Hematopoietic multipotent progenitor cell treated with erythropoietin and hydrocortisone succinate and interleukin-3 and kit ligand, for 8 days (in vitro differentiated cells): ENCODE measurements around the gene OR14I1.
"Not testable (repeated sequence)": the region's sequence is repeated elsewhere in the genome, so short reads cannot be mapped to it uniquely, and the experiment has no call there.

Experiments used
- DNase-seq: peaks from one replicate; pipeline ENCODE4 v3.0.0-alpha.2; 2015

OR14I1 gene

GRCh38 chr1:248686815-248687214, 15.8 kb downstream of the OR14I1 start:
- DNase-seq: peak; percentile 7

DNA sequence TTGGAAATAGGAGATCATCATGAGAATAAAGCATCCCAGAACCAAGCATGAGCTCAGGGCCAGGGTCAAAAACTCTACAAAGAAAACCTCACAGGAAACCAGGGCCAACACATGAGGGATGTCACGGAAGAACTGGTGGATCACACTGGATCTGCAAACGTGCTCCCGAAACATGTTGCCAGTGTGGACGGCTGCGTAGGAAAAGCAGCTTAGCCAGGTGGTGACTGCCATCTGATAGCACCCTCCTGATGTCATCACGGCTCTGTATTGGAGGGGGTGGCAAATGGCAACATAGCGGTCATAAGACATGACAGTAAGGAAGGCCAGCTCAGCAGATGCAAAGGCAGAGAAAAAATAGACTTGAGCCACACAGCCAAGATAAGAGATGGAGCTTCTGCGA, 20.9 kb downstream of the OR14I1 start:
- DNase-seq: no peak

DNA sequence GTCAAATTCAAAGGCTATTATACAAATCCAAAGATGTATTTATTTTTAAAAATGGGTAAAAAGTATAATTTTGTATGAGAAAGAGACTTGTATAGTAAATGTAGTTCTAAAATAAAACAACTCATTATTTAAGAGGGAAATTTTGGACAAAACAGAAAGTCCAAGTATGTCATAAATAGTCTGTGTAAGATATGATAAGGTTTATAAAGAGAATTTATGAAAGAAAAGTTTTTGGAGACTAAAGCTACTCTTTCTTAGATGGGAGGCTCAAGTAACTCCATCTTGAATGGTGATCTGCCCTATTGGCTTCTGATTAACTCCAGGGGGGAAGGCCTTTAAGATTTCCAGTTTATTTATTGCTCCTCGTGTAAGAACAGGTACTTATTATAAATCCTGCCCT, 32.6 kb downstream of the OR14I1 start:
- no peak for DNase-seq

- not testable (repeated sequence) for DNase-seq
Observed at GRCh38 chr1:248663453-248664328, 38.9 kb downstream of the OR14I1 start.

DNA sequence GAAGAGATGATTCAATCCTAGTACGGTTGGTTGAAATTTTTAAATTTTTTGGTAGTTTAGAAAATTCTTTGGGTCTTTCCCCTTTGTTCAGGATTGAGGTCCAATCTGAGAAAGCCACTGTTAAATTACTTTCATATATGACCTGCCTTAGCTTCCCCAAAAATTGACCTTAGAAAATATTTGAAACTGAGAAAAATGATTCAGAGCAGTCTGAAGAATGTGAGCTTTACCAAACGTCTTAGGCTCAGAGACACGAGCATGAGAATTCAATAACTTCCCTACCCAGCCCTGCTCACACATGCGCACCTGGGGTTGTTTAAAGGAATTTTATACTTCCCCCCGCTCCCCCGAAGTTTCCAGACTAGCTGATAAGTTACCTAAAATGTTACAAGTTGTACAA, 45.8 kb downstream of the OR14I1 start:
- DNase-seq: not testable (repeated sequence)

DNA sequence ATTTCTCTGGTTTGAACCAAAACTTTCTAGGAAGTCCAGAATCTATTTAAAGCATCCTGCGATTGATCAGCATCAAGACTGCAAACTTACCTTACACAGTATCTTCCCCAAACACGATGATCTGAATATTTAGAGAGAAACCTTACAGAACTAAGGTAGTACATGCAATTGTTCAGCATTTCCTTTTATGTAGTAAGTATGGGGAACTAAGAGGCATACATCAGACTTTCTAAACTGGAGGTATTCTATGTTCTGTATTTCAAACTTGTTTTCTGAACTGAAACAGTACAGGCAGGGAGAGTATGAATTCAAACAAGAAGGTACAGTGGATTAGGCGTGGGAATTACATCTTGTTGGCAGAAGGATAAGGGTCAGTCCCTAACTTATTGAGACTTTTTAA, 47.2 kb downstream of the OR14I1 start, which contains the start of gene OR2T27:
OR2T27 (minus strand) TSS at position 175 of the 400 bp plus-strand sequence. CDS start 4,644 bp downstream, outside the sequence.
- not testable (repeated sequence) for DNase-seq
